DMS 273 (cell line): ENCODE measurements around the gene TNK2.
"Not testable (repeated sequence)": the region's sequence is repeated elsewhere in the genome, so short reads cannot be mapped to it uniquely, and the experiment has no call there.

Experiments
- DNase-seq: peaks from one replicate; lab custom pipeline; 2025; ENCODE audit not compliant: unreplicated experiment; lab: John Stamatoyannopoulos, UW

Gene TNK2

DNA sequence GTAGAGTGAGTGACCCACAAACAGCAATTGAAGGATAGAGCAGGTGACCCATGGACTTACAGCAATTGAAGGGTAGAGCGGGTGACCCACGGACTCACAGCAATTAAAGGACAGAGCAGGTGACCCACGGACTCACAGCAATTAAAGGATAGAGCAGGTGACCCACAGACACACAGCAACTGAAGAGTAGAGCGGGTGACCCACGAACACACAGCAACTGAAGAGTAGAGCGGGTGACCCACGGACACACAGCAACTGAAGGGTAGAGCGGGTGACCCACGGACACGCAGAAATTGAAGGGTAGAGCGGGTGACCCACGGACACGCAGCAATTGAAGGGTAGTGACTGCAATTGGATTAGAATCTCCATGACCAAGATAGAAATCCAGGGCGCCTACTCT is 9.8 kb upstream of the TNK2 start:
- no peak for DNase-seq

DNA sequence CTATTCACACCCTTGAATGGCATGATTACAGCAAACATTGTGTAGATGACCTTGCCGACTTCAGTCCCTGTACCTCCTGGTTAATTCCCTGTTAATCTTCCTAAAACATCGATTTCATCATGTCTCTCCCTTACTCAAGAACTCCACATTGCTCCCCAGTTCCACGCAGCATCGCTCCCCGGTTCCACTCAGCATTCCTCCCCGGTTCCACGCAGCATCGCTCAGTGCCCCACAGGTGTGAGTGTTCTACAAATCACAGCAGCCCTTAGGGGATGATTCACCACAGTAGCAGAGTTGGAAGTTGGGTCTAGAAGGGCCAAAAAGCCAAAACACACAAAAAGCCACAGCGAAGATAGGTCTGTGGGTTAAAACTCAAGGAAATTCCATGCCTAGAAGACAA is 8.6 kb upstream of the TNK2 start:
- no peak for DNase-seq

DNA sequence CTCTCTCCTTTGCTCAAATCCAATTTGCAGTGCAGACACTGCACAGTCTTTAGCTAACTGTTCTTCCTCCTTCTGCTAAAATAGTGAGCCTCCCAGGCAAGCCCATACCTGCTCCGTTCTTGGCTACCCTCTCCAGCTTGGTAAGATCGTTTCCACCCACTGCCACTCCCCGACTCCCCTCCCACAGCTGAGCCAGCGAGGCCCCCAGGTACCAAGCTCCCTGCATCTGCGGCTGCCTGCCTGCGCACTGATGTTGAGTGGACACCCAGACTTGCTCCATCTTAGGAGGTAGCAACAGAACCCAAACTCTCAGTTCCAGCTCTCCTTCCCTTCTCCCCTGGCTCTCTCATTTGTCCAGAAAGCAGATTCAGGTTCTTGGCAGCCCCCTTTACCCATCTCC is 7.9 kb upstream of the TNK2 start:
- no peak for DNase-seq

DNA sequence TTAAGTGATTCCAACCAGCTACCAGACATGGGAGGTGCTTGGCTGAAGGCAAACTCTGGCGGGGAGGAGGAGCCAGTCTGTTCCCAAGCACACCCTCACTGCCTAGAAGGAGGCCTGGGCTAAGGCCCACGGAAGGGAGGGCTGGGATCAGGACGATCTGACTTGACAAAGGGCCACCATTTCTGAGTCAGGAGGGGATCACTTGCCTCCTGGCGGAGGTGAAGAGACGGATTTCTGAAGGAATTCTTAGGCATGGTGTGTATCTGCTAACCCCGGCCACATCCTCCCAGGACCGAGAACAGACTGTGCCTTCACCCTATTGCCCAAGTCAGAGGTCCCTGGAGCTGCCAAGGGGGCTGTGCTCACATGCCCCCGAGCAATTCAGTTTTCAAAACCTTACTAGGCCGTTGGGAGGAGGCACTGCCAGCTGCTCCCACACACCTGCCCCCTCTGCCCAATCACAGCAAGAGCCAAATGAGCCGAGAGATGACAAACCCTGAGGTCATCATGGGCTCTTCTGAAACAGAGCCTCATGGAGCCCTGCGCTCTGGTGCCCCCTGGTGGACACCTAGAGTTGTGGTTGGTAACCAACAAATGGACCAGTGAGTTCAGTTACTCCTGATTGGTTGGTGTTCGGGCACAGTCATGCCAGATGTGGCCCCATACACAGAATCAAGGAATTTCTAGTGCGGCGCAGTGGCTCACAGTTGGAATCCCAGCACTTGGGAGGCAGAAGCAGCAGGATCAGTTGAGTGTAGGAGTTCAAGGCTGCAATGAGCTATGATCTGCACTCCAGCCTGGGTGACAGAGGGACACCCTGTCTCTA is 6.5 kb upstream of the TNK2 start:
- DNase-seq, result no peak

DNA sequence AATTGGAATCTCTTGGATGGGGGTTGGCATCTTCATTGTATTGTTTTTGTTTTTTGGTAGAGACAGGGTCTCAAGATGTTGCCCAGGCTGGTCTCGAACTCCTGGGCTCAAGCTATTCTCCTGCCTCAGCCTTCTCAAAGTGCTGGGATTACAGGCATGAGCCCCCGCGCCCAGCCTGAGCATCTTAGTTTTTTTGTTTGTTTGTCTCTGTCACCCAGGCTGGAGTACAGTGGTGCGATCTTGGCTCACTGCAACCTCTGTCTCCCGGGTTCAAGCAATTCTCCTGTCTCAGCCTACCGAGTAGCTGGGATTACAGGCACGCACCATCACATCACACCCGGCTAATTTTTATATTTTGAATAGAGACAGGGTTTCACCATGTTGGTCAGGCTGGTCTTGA is 5.8 kb upstream of the TNK2 start:
- not testable (repeated sequence) for DNase-seq

DNA sequence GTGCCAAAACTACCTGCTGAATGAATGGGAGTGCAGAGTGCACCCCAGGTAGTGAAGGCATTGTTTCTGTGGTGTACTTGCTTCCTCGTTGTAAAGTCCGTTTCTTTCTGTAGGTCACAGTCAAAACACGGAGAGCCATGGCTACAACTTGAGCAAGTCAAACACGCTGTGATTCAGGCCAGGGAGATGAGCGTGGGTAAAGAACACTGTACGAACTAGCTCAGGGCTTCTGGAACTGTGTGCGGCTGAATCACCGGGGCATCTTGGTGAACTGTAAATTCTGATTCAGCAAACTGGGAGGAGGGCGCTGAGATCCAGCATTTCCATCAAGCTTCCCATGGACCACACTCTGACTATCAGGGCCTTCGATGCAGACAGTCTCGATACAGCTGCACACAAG is 5.0 kb upstream of the TNK2 start:
- DNase-seq, result no peak

DNA sequence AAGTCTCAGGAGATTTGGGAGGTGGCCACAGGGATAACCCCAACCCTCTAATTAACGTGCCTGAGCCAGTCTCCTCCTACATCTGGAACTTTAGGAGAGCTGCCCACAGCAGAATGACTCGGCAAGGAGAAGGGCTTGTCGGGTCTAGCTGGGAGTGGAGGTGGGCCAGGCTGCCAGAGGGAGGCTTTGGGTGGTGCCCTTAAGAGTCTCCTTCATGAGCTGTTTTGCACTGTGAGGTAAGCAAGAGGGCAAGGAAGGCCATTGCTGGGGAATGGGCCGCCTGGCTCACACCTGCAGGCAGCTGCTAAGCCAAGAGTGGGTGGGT is 3.6 kb upstream of the TNK2 start:
- peak; percentile 74 for DNase-seq

DNA sequence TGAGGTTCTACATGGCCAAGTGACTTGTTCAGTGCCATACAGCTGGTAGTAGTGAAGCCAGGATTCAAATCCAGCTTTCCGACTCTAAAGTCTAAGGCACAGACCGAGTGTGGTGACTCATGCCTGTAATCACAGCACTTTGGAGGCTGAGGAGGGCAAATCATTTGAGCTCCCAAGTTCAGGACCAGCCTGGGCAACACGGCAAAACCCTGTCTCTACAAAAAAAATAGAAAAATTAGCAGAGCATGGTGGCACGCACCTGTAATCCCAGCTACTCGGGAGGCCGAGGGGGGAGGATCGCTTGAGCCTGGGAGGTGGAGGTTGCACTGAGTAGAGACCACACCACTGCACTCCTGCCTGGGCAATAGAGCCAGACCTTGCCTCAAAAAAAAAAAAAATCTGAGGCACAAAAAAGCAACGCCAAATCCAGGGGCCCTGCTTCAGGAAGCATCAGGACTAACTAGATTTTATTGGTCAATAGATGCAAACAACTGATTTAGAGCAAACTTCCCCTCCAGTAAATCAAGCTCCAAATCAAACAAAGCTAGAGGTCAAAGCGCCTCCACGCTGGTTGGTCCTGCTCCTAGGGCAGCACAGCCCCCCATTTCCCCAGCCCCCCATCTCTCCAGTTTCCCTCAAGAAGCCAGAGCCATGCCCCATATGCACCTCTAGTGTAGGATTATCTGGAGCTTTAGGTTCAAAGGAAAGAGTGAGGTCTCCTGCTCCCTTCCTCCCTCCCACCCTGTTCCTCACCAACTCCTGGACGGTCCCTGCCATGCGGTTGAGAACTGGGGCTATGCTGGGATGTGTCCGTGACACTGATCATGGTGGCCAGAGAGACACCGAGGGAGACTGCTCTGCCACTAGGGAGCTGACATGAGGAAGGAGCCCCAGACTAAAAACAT is 2.9 kb upstream of the TNK2 start:
- DNase-seq, result no peak

DNA sequence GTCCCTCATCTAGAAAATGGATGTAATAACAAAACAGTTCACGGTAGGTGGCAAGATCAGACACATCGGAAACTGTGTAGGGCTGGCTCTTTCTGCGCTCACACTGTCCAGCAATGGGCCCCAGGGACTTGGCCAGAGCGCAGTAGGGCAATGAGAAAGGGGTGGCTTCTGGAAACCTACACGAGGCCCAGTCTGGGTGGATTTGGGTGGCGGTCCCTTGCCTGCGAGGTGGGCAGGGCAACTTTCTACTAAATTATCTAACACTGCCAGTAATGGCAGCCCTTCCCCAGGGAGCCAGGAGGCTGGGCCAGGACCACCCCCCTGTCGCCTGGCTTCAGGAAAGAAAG is 2.1 kb upstream of the TNK2 start:
- no peak for DNase-seq

DNA sequence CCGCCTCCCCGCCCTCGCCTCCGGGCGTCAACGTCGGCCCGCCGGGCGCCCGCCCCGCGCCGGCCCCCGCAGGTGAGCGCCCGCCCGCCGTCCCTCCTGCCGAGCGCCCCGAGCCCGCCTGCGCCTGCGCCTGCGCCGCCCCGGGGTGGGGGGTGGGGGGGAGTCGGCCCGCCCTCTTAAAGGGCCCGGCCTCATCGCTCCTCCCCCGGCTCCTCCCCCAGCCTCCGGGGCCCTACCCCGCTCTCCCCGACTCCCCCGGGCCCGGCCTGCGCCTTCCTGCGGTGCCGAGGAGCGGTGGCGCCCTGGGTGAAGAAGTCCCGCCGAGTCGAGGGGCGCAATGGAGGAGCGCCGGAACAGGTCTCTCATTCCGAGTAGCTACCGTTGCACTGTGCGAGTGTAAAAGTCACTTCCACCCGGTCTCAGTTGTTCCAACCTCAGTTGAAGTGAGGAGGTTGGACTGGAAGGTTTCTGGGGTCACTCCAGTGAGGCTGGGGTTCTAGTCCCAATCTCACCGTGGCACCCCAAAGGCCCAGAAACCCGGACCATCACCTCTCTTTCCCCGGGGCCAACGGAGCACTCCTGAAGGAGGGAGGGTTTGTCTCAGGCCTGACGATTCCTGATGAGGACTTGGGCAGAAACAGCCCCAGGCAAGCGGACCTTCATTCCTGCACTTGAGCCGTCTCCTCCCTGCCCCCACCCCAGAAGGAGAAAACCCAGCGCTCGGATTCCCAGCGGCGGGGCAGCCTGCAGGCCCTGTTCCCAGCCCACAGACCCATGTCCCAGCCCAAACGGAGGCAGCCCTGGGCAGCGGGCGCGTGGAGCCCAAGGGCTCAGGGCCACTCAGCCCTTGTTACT is 1.5 kb upstream of the TNK2 start:
- peak; percentile 91 for DNase-seq

DNA sequence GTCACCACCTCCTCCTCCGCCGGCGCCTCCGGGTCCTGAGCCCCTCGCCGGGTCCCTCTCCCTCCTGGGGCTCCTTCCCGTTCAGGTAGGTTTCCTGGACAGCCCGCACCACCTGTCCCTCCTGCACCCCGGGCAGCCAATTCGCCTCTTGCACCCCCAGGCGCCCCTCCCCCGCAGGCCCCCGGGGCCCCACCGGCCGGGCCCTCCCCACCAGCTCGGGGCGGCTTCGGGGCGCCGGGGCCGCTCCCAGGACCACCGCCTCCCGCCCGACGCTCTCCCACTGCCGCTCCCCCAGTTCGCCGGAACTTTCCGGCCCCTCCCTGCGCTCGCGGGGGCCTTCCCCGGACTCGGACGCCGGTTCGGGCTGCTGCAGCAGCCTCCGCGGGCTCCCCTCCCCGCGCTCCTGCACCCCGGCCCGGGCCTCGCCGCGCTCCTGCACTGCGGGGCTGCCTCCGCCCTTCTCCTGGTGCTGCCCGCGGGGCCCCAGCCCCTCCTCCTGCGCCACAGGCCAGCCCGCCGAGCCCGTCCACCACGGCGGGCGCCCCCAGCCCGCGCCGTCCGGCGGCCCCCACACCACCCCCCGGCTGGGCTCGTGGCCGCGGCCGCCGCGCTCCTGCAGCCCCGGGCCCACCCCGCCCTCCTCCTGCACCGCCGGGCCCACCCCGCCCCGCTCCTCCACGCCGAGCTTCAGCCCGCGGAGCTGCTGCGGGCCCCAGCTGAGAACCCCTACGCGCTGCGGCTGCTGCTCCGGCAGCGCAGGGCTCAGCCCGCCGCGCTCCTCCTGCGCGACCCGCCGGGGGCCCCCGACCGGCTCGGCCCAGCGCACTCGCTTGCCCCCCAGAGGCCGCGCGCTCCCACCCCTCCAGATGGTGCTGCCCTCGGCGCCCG is 587 bp upstream of the TNK2 start:
- DNase-seq, result peak; percentile 68

DNA sequence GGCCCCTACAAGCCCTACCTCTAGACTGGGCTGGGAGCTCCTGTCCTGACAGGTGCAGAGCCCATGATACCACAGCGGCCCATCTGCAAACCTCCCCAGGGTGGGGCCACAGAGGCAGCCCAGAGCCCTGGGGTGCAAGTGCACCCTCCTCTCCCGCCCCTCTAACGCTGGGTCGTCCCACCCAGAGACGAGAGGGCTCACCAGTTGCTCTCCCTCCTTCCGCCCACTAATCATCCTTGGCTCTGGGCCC is 742 bp downstream of the TNK2 start:
- no peak for DNase-seq

DNA sequence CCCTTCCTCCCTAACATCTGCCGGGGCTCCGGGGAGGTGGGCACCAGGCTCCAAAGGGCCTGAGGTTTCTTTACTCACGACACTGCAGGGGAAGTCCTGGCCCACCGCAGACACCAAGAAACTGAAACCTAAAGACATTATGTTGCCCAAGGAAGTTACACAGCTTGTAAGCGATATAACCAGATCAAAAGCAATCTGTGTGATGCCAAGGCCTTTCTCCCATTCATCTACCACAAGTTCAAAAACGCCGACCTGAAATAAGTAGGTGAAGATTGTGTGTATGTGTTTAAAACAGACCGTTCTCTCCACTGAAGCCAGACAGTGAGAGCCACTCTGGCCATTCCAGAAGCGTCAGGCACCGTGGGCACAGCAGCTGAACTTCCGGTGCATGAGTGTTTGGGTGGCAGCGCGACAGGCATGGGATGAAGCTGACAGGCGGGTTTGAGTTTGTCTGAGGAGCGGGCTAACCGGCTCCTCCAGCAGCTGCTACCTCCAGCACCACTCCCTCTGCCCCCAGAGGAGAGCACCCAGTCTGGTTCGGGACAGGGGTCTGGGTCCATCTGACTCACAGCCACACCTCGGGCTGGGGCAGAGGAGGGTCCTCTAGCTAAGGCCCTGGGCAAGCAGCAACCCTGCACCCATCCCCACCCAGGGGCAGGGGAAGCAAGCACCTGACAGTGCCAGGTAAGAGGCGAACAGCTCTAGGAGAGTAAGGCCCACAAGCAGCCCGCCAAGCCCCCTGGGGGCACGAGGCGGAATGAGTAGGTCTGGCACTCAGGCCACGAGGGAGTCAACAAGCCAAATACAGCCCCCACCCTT is 1.3 kb downstream of the TNK2 start:
- peak; percentile 66 for DNase-seq

DNA sequence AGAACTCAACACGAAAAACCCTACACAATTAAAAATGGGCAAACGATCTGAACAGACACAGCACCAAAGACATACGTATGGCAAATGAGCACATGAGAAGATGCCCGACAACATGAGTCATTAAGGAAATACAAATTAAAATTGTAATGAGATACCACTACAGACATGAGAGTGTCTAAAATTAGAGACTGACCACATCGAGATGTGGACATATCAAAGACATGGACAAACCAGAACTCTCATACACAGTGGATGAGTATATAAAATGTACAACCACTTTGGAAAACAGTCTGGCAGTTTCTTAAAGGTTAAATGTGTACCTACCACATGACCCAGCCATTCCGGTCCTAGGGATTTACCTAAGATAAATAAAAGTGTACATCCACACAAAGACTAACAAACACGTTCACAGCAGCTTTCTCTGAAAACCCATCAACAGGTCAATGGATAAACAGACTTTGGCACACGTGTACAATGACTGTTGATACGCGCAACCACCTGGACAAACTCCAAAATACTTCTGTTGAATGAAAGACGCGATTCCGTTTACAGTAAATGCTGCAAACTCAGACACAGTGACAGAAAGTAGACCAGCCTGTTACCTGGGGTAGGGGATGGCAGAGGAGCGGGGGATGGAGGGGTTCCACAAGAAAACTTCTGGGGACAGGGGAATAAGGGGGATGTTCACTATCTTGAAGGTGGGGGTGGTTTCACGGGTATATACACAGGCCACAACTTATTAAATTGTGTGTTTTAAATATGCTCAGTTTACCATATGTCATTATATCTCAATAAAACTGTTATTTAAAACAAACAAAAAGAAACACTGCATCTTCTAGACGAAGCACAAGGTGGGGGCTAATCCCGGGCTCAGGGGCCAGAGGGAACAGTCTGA is 2.1 kb downstream of the TNK2 start:
- peak; percentile 56 for DNase-seq

DNA sequence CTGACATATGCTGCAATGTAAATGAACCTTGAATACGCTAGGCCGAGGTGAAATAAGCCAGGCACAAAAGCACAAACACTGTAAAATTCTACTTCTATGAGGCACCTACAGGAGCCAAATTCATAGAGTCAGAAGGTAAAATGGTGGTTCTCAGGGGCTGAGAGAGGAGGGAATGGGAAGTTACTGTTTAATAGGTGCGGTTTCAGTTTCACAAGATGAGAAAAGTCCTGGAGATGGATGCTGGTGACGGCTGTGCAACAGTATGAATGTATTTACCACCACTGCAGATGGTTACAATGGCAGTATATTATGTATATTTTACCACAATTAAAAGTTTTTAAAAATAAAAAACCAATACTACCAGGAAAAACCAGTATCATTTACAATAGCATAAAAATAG is 4.0 kb downstream of the TNK2 start:
- no peak for DNase-seq

DNA sequence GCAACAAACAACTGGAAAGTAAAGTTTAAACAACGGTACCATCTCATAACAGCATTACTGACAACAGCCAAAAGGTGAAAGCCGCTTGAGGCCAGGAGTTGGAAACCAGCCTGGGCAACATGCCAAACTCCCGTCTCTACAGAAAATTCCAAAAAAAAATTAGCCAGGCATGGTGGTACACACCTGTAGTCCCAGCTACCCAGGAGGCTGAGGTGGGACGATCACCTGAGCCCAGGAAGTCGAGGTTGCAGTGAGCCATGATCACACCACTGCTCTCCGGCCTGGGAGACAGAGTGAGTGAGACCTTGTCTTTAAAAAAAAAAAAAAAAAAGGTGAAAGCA is 4.4 kb downstream of the TNK2 start:
- peak; percentile 19 for DNase-seq

DNA sequence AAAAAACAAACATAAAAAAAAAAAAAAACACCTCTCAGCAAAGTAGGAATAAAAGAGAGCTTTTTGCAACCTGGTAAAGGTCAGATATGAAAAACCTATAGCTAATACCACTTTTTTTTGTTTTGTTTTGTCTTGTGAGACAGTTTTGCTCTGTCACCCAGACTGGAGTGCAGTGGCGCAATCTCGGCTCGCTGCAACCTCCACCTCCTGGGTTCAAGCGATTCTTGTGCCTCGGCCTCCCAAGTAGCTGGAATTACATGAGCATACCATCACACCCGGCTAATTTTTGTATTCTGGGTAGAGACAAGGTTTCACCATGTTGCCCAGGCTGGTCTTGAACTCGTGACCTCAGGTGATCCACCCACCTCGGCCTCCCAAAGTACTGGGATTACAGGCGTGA is 5.7 kb downstream of the TNK2 start:
- DNase-seq, result not testable (repeated sequence)

DNA sequence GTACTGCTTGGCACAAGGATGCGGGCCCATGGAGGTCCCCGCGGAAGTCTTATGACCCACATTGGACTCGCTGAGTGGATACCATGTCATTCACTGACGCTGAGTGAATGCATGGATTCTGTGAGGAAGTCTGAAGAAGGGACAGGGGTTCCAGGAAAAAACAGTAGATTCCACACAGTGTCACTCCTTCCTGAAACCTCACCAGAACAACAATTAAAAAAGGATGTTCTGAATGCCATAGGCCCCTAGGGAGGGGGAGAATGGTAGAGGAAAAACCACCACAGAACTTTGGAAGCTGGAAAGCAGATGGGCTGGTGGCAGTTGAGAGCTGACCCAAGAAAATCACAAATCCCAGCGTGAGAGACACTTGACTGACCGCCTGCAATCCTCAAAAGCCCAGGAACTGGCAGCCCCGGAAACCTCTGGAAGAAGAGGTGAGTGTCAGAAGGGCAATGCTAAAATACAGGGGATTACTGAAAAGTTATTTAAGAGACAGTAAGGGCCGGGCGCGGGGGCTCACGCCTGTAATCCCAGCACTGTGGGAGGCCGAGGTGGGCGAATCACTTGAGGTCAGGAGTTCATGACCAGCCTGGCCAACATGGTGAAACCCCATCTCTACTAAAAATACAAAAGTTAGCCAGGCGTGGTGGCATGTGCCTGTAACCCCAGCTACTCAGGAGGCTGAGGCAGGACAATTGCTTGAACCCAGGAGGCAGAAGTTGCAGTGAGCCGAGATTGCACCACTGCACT is 6.3 kb downstream of the TNK2 start:
- not testable (repeated sequence) for DNase-seq
